ENCODE results near the gene C16orf95. TPM values are rescaled to one million over a fixed set of nuclear protein-coding genes. Genes with fewer than 3 reads are reported as not detected.

Gene C16orf95
- total and polyA plus RNA-seq, 2 experiments from 2014 or later = 4.7 to 6.6 TPM

DNA sequence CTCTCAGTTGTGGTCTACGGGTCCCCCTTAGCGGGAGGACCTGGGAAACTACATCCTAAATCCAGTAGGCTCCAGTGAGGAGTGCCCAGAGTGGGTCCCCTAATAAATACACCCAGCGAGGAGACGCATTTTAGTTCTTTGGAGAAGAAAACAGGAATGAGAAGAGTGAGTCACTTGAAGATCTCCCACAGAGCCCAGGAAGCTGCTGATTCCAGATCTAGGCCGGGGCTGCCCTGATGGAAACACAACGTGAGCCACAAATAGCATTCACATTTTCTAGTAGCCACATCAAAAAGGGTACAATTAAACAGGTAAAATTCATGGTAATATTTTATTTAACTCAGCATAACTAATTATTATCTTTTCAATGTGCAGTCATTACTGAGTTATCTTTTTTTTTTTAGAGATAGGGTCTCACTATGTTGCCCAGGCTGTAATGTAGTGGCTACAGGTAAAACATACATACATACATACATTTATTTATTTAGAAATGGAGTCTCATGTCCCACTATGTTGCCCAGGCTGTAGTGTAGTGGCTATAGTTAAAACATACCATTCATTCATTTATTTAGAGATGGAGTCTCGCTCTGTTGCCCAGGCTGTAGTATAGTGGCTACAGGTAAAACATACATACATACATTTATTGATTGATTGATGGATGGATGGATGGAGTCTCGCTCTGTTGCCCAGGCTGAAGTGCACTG is 44.9 kb upstream of the C16orf95 start:
- peaks cover 11% of the 10 kb centered on the region for H3K4me1 ChIP-seq (ENCODE audit: insufficient read depth)
- H3K9me3 ChIP-seq (ENCODE audit: low read depth) = no peaks in the 10 kb centered on the region
- 98% methylated on average over 8 of the region's 8 CpGs for WGBS (ENCODE audit: low lambda C conversion rate, missing lambda C conversion rate)
- H3K27me3 ChIP-seq = no peaks in the 10 kb centered on the region
- H3K9me2 ChIP-seq (replicated peaks; ENCODE audit: insufficient read depth) = no peaks in the 10 kb centered on the region
- H4K20me1 ChIP-seq (ENCODE audit: insufficient read depth, poor library complexity, severe bottlenecking) = peaks cover 25% of the 10 kb centered on the region
- peaks cover 47% of the 10 kb centered on the region for H3K79me2 ChIP-seq
- no peak overlapping the region for H3K27ac ChIP-seq
- no peak overlapping the region for H2AFZ ChIP-seq
- DNase-seq (ENCODE audit: low spot score) = no peak
- H3K4me3 ChIP-seq = no peak overlapping the region
- no peaks in the 10 kb centered on the region for H3K36me3 ChIP-seq (replicated peaks; ENCODE audit: insufficient read depth, low read depth)
- no peak overlapping the region for H3K4me2 ChIP-seq
- TF ChIP-seq EZH2 (IDR thresholded peaks at IDR 0.05; ENCODE audit: borderline replicate concordance) (no peak), EZH2phosphoT487 (IDR thresholded peaks at IDR 0.05; ENCODE audit: low read depth, severe bottlenecking, unreplicated experiment) (no peak)
- TF ChIP-seq, protein P1, sequence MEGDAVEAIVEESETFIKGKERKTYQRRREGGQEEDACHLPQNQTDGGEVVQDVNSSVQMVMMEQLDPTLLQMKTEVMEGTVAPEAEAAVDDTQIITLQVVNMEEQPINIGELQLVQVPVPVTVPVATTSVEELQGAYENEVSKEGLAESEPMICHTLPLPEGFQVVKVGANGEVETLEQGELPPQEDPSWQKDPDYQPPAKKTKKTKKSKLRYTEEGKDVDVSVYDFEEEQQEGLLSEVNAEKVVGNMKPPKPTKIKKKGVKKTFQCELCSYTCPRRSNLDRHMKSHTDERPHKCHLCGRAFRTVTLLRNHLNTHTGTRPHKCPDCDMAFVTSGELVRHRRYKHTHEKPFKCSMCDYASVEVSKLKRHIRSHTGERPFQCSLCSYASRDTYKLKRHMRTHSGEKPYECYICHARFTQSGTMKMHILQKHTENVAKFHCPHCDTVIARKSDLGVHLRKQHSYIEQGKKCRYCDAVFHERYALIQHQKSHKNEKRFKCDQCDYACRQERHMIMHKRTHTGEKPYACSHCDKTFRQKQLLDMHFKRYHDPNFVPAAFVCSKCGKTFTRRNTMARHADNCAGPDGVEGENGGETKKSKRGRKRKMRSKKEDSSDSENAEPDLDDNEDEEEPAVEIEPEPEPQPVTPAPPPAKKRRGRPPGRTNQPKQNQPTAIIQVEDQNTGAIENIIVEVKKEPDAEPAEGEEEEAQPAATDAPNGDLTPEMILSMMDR (IDR thresholded peaks at IDR 0.05; ENCODE audit: poor library complexity) = no peak

DNA sequence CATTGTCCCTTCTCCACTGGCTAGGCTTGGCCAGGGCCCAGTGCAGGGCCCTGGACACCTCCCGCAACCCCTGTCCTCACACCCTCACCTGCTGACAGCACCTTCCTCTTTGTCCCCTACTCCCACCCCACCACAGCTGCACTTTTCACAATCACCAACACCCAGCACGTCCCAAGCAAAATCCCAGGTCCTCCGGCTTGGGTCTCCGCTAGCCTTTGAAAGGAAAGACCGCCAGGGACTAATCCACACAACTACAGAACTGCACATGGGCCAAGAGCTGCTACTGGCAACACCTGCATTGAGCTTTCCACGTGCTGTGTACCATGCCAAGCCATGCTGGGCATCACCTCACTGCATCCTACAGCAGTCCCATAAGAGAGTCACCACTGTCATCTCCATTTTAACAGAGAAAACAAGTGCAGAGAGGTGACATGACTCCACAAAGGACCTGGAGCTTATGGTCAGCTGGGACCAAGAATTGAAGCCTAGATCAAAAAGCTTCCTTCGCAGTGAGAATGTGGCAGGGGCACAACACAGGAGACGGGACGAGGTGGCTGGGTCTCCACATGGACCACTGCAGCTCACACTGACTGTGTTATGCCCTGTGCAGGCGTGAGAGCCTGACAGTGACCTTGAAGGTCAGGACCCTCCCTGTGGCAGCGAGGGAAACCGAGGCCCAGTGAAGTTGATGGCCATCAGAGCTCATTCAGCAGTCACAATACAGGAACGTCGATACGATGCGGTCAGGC is 43.8 kb upstream of the C16orf95 start:
- Histone ChIP-seq H3K27me3 (no peaks in the 10 kb centered on the region), H3K9me2 (replicated peaks; ENCODE audit: insufficient read depth) (no peaks in the 10 kb centered on the region), H3K4me2 (no peak overlapping the region), H3K9me3 (ENCODE audit: low read depth) (no peaks in the 10 kb centered on the region), H3K4me3 (no peak overlapping the region), H3K27ac (no peak overlapping the region), H3K4me1 (ENCODE audit: insufficient read depth) (peaks cover 11% of the 10 kb centered on the region), H4K20me1 (ENCODE audit: insufficient read depth, poor library complexity, severe bottlenecking) (peaks cover 19% of the 10 kb centered on the region), H3K79me2 (peaks cover 37% of the 10 kb centered on the region), H2AFZ (no peak overlapping the region), H3K36me3 (replicated peaks; ENCODE audit: insufficient read depth, low read depth) (no peaks in the 10 kb centered on the region)
- WGBS (ENCODE audit: low lambda C conversion rate, missing lambda C conversion rate) = 98% methylated on average over 16 of the region's 16 CpGs
- DNase-seq (ENCODE audit: low spot score) = no peak
- no peak for TF ChIP-seq EZH2 (IDR thresholded peaks at IDR 0.05; ENCODE audit: borderline replicate concordance)
- no peak for TF ChIP-seq EZH2phosphoT487 (IDR thresholded peaks at IDR 0.05; ENCODE audit: low read depth, severe bottlenecking, unreplicated experiment)
- TF ChIP-seq, protein P1 (IDR thresholded peaks at IDR 0.05; ENCODE audit: poor library complexity) = no peak

GRCh38 chr16:87359121-87359520 is 41.9 kb upstream of the C16orf95 start:
- no peaks in the 10 kb centered on the region for H3K9me3 ChIP-seq (ENCODE audit: low read depth)
- H3K4me3 ChIP-seq = no peak overlapping the region
- no peaks in the 10 kb centered on the region for H3K27me3 ChIP-seq
- peaks cover 6% of the 10 kb centered on the region for H4K20me1 ChIP-seq (ENCODE audit: insufficient read depth, poor library complexity, severe bottlenecking)
- 98% methylated on average over 7 of the region's 7 CpGs for WGBS (ENCODE audit: low lambda C conversion rate, missing lambda C conversion rate)
- H3K36me3 ChIP-seq (replicated peaks; ENCODE audit: insufficient read depth, low read depth) = no peaks in the 10 kb centered on the region
- DNase-seq (ENCODE audit: low spot score) = no peak
- H3K4me2 ChIP-seq = no peak overlapping the region
- TF ChIP-seq, protein P1 (IDR thresholded peaks at IDR 0.05; ENCODE audit: poor library complexity) = no peak
- TF ChIP-seq EZH2phosphoT487 (IDR thresholded peaks at IDR 0.05; ENCODE audit: low read depth, severe bottlenecking, unreplicated experiment) (no peak), EZH2 (IDR thresholded peaks at IDR 0.05; ENCODE audit: borderline replicate concordance) (no peak)
- no peak overlapping the region for H2AFZ ChIP-seq
- no peaks in the 10 kb centered on the region for H3K9me2 ChIP-seq (replicated peaks; ENCODE audit: insufficient read depth)
- peaks cover 25% of the 10 kb centered on the region for H3K79me2 ChIP-seq
- no peak overlapping the region for H3K27ac ChIP-seq
- peaks cover 9% of the 10 kb centered on the region for H3K4me1 ChIP-seq (ENCODE audit: insufficient read depth)

Measured in hepatocyte (in vitro differentiated cells).